Epithelial cell of prostate (primary cell): ENCODE measurements around the gene CCDC192.
"Not testable (repeated sequence)": the region's sequence is repeated elsewhere in the genome, so short reads cannot be mapped to it uniquely, and the experiment has no call there.

Source experiments
- DNase-seq: peaks from one replicate; pipeline ENCODE4 v3.0.0-alpha.2; 2011; ENCODE audit warnings: low read depth, low spot score
- H3K27ac ChIP-seq: fragments of 450-650 bp; 2 replicates; pipeline ENCODE4 v1.5.1; 2017; ENCODE audit warnings: mild to moderate bottlenecking

CCDC192 gene

DNA sequence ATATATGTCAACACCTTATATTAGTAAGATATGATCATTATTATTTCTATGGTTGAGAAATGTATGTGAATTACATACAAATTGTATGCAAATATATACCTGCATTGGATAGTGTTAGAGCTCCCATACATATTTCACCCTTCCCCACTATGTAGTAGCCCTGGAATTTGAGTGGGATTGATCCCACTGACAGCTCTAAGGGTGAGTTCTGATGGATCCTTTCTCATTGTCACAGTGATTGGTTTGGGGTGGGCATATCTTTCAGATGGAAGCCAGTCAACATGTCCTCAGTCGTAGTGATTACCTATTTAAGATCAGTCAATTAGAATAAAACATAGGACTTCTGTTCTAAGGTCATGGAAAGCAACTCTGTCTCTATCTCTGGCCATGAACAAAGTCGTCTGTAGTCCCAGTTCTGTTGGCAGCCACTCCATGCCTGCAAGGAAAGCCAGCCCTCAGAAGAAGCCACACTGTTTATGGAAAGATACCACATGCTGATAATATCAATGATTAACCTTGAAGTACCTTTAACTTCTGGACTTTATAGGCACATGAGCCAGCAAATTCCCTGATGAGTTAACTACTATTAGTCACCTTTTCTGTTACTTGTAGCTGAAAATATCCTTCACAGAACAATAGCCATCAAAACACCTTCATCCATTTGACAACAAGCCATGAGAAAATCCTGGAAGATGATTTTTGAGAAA is 5.1 kb upstream of the CCDC192 start:
- DNase-seq, result peak; percentile 45
- no peak overlapping the region for H3K27ac ChIP-seq

DNA sequence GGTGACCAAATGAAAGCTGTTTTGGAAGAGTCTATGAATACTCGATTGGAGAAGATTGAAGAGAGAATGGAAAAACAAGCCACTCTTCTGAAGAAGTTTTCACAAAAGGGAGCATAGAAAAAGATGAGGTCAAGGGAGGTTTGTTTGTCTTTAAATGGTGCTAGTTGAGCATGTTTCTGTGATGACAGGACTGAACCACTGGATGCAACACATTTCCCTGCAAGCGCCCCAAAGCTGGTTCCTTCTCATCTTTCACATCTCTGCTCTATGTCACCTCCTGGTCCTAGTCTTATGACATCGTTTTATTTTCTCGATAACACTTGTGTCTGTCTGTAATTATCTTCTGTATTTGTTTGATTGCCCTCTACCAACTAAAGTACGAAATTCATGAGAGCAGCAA is 3.8 kb upstream of the CCDC192 start:
- H3K27ac ChIP-seq, result no peak overlapping the region
- DNase-seq, result no peak

- H3K27ac ChIP-seq, result no peak overlapping the region
- no peak for DNase-seq
Measured at GRCh38 chr5:127700237-127700766, 2.9 kb upstream of the CCDC192 start.

DNA sequence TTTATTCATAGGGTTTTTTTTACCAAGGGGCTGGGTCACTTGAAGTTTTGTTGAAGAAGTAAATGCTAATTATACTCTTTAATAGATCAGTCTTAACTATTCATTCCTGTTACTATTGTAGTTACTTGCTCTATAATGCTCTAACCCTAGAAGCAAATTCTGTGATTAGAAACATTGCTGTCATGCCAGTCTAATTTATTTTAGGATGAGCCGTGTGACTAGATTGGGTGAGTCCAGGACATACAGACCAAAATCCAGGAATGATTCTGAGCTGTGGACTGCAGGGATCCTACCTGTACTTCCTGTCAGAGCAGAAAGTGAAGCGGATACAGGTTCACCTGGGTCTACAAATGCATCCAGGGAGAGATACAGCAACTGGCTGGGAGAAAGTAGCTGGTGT is 757 bp upstream of the CCDC192 start:
- no peak for DNase-seq
- H3K27ac ChIP-seq, result no peak overlapping the region

DNA sequence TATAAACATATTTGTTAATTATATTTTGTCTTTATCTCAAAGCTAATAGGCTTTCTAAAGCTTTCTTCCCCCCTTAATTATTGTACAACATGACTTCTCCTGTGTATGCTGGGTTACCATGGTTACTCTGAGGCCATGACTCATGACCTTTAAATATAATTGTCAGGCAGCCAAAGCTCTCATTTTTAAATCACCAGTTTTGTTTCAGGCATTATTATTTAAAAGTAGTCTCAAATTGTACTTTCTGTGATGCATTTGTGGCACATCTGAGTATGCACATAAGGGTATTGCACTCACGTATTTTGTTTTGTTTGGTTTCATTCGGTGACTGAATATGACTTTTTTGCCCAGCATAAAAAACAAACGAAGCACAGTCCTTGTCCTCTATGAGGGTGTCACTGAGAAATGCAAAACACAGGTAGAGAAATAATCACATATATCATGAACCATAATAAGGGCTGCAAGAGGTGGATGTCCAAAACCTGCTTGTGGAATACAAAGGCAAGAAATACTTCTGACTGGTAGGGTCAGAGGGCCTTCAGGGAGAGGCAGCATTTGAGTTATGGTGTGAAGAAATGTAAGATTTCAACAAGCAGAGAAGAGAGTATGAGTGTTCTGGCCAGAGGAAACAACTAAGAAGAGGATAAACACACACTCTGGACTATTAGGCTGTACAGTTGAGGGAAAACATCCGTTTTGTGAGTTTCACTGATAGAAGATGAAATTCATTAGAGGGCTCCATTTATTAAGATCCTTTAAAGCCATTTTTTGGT is 2.1 kb downstream of the CCDC192 start:
- no peak for DNase-seq
- H3K27ac ChIP-seq, result no peak overlapping the region

- DNase-seq, result no peak
- H3K27ac ChIP-seq, result no peak overlapping the region
Measured at GRCh38 chr5:127706691-127707090, 3.5 kb downstream of the CCDC192 start.

GRCh38 chr5:127707209-127707608 is 4.0 kb downstream of the CCDC192 start:
- H3K27ac ChIP-seq, result no peak overlapping the region
- no peak for DNase-seq

GRCh38 chr5:127713083-127713482 is 9.9 kb downstream of the CCDC192 start:
- DNase-seq, result not testable (repeated sequence)

GRCh38 chr5:127718181-127718580 is 15.0 kb downstream of the CCDC192 start:
- H3K27ac ChIP-seq, result no peak overlapping the region
- no peak for DNase-seq

More at GRCh38 chr5:127713083-127713482, 9.9 kb downstream of the CCDC192 start:
- H3K27ac ChIP-seq, result not testable (repeated sequence)

DNA sequence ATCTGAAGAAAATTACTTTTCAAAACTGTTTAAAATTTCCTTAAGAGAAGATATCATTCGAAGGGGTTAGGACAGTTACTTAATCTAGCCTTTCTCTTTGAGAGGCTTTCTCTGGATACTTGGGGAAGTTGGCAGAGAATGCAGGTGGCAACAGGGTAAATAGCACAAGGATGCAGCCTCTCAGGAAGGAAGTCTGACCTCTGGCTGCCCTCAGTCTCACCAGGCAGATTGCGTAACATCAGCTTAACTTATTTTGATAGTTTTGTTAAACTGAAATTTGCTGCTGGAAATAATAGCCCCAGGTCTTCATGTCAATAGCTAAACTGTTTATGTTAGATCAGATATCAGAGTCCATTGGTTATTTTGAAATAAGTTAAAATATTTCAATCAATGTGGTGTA is 20.4 kb downstream of the CCDC192 start:
- no peak overlapping the region for H3K27ac ChIP-seq
- DNase-seq, result no peak

DNA sequence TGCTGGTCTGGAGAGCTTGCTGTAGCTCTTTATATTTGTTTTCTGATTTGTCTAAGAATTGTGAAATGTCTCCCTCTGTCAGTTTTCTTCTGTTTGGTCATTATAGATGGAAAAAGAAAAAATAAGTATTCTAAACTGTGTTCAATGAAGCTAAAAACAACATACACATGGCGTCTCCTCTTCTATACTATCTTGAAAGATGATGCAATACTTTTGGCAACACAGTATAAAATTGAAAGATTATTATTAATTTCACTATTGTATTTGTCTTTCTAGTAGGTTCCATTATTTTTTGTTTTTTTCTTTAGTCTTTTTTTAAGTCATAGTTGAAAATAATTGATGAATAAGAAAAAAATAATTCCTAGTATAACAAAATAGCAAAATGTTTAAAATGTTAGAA is 22.5 kb downstream of the CCDC192 start:
- no peak overlapping the region for H3K27ac ChIP-seq
- DNase-seq, result no peak

DNA sequence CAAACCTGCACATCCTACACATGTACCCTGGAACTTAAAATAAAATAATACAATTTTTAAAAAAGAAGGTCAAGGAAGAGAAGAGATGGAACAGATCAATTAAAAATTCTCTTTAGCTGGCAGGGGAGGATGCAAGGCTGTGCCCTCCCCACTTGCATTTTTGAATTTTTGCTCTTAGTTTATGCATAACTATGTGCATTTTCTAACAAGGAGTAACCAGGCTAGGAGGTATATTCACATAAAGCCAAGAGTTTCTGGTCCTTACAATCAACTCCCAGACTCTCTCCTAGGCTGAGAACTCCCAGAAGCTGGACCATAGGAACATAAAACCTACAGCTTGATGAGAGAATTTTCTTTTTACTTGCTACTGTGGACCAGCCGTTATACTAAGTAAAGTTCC is 29.8 kb downstream of the CCDC192 start:
- no peak for DNase-seq

GRCh38 chr5:127739348-127739747 is 36.2 kb downstream of the CCDC192 start:
- DNase-seq, H3K27ac ChIP-seq: not testable (repeated sequence)

More for the DNA sequence above, 29.8 kb downstream of the CCDC192 start:
- H3K27ac ChIP-seq, result no peak overlapping the region

DNA sequence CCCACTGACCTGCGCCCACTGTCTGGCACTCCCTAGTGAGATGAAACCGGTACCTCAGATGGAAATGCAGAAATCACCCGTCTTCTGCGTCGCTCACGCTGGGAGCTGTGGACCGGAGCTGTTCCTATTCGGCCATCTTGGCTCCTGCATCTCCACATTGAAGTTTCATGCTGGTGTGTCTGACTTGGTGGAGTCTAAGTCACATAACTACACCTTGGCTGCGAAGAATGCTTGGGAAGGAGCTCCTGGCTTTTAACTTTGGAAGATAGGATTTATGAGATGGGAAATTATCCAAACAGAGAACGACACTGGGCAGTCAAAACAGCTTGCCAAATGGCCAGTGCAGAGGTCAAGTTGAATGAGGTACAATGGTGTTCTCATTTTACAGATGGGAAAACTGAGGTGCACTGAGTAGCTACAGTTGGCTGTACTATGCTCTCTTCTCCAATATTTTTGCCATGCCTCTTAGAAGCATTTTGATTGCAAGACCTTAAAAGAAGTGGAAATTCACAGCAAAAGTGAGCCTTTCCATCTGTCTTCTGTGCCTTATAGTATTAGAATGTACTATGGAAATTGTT is 36.7 kb downstream of the CCDC192 start:
- no peak overlapping the region for H3K27ac ChIP-seq
- DNase-seq, result no peak

DNA sequence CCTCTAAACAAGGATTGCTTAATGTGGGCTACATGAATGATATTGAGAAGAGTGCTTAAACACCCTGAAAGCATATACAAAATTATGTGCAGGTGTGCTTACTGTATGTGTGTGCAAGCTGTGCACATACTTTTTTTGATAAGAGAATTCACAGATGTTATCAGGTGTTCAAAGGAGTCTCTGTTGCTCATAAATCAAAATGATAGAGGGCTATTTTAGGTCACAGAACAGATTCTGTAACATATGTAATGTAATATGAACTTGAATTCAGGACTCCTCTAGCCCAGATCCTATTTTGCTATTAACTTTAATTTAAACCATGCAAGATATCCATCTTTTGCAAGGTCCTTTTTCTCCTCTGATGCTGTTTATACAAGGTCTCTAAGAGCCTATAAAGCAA is 38.2 kb downstream of the CCDC192 start:
- no peak for DNase-seq
- no peak overlapping the region for H3K27ac ChIP-seq

DNA sequence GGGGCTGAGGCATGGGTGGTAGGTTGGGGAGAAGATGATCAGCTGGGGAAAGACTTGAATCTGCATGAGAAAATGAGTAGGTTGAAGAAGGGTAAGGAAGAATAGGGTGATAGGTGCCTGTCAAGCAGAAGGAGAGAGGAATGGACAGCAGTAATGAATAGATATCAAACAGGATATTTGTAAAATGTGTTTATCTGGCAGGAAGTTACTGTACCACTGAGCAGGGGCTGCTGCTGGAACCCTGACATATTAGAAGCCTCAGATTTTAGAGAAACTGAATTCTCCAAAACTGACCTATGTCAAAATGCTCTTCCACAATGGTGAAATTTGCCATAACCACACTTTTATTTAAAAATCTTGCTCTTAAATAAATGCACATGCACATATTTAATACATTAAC is 41.0 kb downstream of the CCDC192 start:
- H3K27ac ChIP-seq, result no peak overlapping the region
- DNase-seq, result no peak

- no peak for DNase-seq
- no peak overlapping the region for H3K27ac ChIP-seq
Measured at GRCh38 chr5:127746756-127747155, 43.6 kb downstream of the CCDC192 start.

DNA sequence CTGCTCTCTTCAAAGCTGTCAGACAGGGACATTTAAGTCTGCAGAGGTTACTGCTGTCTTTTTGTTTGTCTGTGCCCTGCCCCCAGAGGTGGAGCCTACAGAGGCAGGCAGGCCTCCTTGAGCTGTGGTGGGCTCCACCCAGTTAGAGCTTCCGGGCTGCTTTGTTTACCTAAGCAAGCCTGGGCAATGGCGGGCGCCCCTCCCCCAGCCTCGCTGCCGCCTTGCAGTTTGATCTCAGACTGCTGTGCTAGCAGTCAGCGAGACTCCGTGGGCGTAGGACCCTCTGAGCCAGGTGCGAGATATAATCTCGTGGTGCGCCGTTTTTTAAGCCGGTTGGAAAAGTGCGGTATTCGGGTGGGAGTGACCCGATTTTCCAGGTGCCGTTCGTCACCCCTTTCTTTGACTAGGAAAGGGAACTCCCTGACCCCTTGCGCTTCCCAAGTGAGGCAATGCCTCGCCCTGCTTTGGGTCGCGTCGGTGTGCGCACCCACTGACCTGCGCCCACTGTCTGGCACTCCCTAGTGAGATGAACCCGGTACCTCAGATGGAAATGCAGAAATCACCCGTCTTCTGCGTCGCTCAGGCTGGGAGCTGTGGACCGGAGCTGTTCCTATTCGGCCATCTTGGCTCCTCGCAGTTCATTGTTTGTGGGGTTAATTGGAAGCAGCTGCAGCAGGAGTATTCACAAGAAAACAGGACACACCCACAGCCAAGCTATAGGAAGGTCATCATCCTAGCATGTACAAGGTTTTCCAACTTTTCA is 49.5 kb downstream of the CCDC192 start:
- H3K27ac ChIP-seq, DNase-seq: not testable (repeated sequence)

DNA sequence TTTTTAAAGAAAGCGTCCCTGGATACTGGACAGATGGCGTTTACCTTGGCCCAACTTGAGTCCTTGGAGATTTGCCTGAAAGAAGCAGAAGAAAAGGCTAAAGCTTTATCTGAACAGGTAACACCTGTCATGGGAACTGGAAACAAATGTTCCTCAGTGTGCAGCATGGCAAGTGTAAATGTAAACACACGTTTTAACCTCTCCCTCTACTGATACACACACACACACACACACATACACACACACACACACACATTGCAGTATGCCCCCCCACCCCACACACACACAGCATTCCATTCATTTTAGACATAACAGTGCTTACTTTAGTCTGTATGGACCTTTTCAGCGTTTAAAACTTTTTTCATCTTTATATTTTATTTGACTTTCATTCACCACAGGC is 51.1 kb downstream of the CCDC192 start:
- H3K27ac ChIP-seq, result no peak overlapping the region
- DNase-seq, result no peak

GRCh38 chr5:127754706-127755105 is 51.5 kb downstream of the CCDC192 start:
- no peak for DNase-seq
- no peak overlapping the region for H3K27ac ChIP-seq
